A549 (cell line): Measurements from ENCODE around the gene PHYHIPL.

Experiments used
- CTCF ChIP-seq: fragments of >200 bp; sonication (Bioruptor Twin); formaldehyde crosslinking; IDR thresholded peaks from 3 replicates; pipeline ENCODE4 v1.5.1; 2016
- MAFK ChIP-seq: fragments of 450-650 bp; IDR thresholded peaks from 2 replicates; pipeline ENCODE4 v1.6.1; 2014; ENCODE audit not compliant: partially characterized antibody
- TP53 ChIP-seq: fragments of 250-450 bp; sonication (Bioruptor Pico); IDR thresholded peaks from 2 replicates; pipeline ENCODE4 v1.5.0; 2021; ENCODE audit warnings: mild to moderate bottlenecking, moderate library complexity

DNA sequence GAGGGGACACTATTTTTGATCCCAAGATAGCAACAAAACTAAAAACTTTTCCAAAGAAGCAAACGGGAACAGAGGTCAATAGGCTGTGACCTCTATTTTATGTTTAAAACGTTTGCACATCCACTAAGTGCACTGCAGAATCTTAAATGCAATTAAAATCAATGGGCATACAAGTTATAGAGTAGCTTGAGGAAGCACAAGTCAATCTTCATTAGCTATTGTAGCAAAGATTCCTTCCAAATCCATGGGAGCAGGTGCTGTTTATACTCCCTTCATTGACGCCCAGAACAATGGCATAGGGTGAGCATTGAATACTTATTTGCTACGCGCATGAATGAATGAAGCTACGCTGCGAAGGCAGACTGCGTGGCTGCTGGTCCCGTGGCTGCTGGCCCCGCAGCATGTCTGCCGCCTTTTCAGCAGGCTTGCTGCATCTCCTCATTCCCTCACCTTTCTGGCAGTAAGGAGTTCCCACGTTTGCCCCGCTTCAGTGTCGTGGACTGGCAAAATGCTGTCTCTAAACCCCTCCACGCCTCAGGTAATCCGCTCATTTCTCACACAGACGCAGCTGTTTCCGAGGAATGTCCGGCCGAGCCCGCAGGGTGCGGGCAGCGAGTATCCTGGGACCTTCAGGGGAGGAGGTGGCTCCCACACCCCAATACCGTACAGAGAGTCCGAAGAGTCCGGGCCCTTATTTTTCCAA, 754 bp upstream of the PHYHIPL start:
- no peak for TF ChIP-seq CTCF
- no peak for TF ChIP-seq TP53
- TF ChIP-seq MAFK = no peak
